ENCODE data around the gene SLN. TPM values are rescaled to one million over a fixed set of nuclear protein-coding genes. Genes with fewer than 3 reads are reported as not detected.

SLN gene
- total and polyA plus RNA-seq, 9 donors = 0.60 to 5.1 TPM; not detected in 7

- intact Hi-C loops (cut with DNase I) = no loop called here
- no peaks in the 10 kb centered on the region for H3K4me1 ChIP-seq (ENCODE audit: insufficient read depth)
- no peak overlapping the region for H3K27ac ChIP-seq
- no peaks in the 10 kb centered on the region for H3K36me3 ChIP-seq
- H3K27me3 ChIP-seq = no peaks in the 10 kb centered on the region
- WGBS, 3 donors = 5 to 13% (median 11%) methylated on average over 2 of the region's 2 CpGs
- no peak overlapping the region for H3K4me3 ChIP-seq
- DNase-seq = no peak
- no peaks in the 10 kb centered on the region for H3K9me3 ChIP-seq
- TF ChIP-seq CTCF (IDR thresholded peaks at IDR 0.05) (no peak), POLR2A (IDR thresholded peaks at IDR 0.05) (no peak), EP300 (IDR thresholded peaks at IDR 0.05) (no peak)
Observed at GRCh38 chr11:107747622-107748021, 35.8 kb upstream of the SLN start.

- no peak for TF ChIP-seq CTCF (IDR thresholded peaks at IDR 0.05)
- no peak for TF ChIP-seq EP300 (IDR thresholded peaks at IDR 0.05)
- TF ChIP-seq POLR2A (IDR thresholded peaks at IDR 0.05) = no peak
- Histone ChIP-seq H3K27me3 (no peaks in the 10 kb centered on the region), H3K27ac (no peak overlapping the region), H3K4me1 (ENCODE audit: insufficient read depth) (no peaks in the 10 kb centered on the region), H3K36me3 (no peaks in the 10 kb centered on the region), H3K9me3 (no peaks in the 10 kb centered on the region), H3K4me3 (no peak overlapping the region)
- intact Hi-C loops (cut with DNase I) = no loop called here
- WGBS, 3 donors = 74 to 83% (median 76%) methylated on average over 3 of the region's 3 CpGs
- no peak for DNase-seq
Observed at GRCh38 chr11:107744736-107745135, 32.9 kb upstream of the SLN start.

- intact Hi-C loops (cut with DNase I) = no loop called here
- TF ChIP-seq EP300 (IDR thresholded peaks at IDR 0.05) (no peak), CTCF (IDR thresholded peaks at IDR 0.05) (no peak), POLR2A (IDR thresholded peaks at IDR 0.05) (no peak)
- H3K4me3 ChIP-seq = no peak overlapping the region
- no peak overlapping the region for H3K27ac ChIP-seq
- 11 to 33% (median 18%) methylated on average over 3 of the region's 3 CpGs for WGBS, 3 donors
- no peaks in the 10 kb centered on the region for H3K36me3 ChIP-seq
- no peaks in the 10 kb centered on the region for H3K27me3 ChIP-seq
- no peaks in the 10 kb centered on the region for H3K4me1 ChIP-seq (ENCODE audit: insufficient read depth)
- H3K9me3 ChIP-seq = no peaks in the 10 kb centered on the region
- DNase-seq = no peak
Observed at GRCh38 chr11:107743191-107743590, 31.3 kb upstream of the SLN start.

GRCh38 chr11:107741044-107741823 is 29.4 kb upstream of the SLN start:
- TF ChIP-seq CTCF (IDR thresholded peaks at IDR 0.05) (no peak), POLR2A (IDR thresholded peaks at IDR 0.05) (no peak), EP300 (IDR thresholded peaks at IDR 0.05) (no peak)
- intact Hi-C loops (cut with DNase I) = no loop called here
- H3K27ac ChIP-seq = no peak overlapping the region
- no peak for DNase-seq
- no peaks in the 10 kb centered on the region for H3K36me3 ChIP-seq
- no peaks in the 10 kb centered on the region for H3K27me3 ChIP-seq
- no peak overlapping the region for H3K4me3 ChIP-seq
- no peaks in the 10 kb centered on the region for H3K9me3 ChIP-seq
- no peaks in the 10 kb centered on the region for H3K4me1 ChIP-seq (ENCODE audit: insufficient read depth)
- WGBS, 3 donors = 40 to 50% (median 45%) methylated on average over 7 of the region's 7 CpGs

Measured in ovary (tissue), 9 donors.